Spinal cord (tissue), 10 donors: ENCODE measurements around the gene RSPO1. TPM values are rescaled to one million over a fixed set of nuclear protein-coding genes. Genes with fewer than 3 reads are reported as not detected.

ENCODE experiments used
- DNase-seq, 6 donors: peaks; one replicate each; pipeline versions ENCODE4 v3.0.0 to v3.0.0-alpha.2; 2013 to 2015; ENCODE audit warnings: low spot score in 6 of 6, low read depth in 4 of 6
- H3K27ac ChIP-seq: one replicate; pipeline ENCODE4 v1.5.1; 2013; ENCODE audit warnings: low read depth, low read length, control low read depth
- H3K27me3 ChIP-seq: one replicate; pipeline ENCODE4 v1.6.1; 2013; ENCODE audit warnings: low read length; ENCODE audit not compliant: control insufficient read depth, insufficient read depth
- H3K36me3 ChIP-seq: one replicate; pipeline ENCODE4 v1.6.1; 2013; ENCODE audit warnings: low read length; ENCODE audit not compliant: control insufficient read depth, insufficient read depth
- H3K4me1 ChIP-seq: one replicate; pipeline ENCODE4 v1.6.1; 2013; ENCODE audit warnings: low read length; ENCODE audit not compliant: control insufficient read depth, insufficient read depth
- H3K4me3 ChIP-seq: one replicate; pipeline ENCODE4 v1.5.1; 2013; ENCODE audit warnings: low read depth, low read length, control low read depth
- H3K9me3 ChIP-seq: one replicate; pipeline ENCODE4 v1.6.1; 2013; ENCODE audit warnings: low read length; ENCODE audit not compliant: control insufficient read depth, insufficient read depth
- WGBS: methylation state at CpG from one replicate; pipeline ENCODE4 v1.1.5; 2013; ENCODE audit warnings: missing lambda C conversion rate; ENCODE audit not compliant: insufficient coverage; 5-methylcytosine and 5-hydroxymethylcytosine counted together
- polyA plus RNA-seq, 2 donors: library from polyadenylated mRNA; unstranded; fragments of 120-200 nt; gene quantifications; one replicate each; pipeline ENCODE4 v1.2.1, GENCODE V29; 2013; ENCODE audit not compliant: insufficient read length in 2 of 2
- total RNA-seq, 2 donors: library from RNA; depleted of rRNA in 1 of 2; stranded (reverse); fragments of 120-200 nt in 1 of 2; fragments of >200 nt in 1 of 2; gene quantifications; one replicate each; pipeline versions ENCODE4 v1.2.3 to v1.2.4, GENCODE V29; 2013 to 2014
- donor health status: healthy.

The RSPO1 gene
- total and polyA plus RNA-seq, 4 donors, result 0.06 to 0.29 (median 0.27) TPM; not detected in 1

DNA sequence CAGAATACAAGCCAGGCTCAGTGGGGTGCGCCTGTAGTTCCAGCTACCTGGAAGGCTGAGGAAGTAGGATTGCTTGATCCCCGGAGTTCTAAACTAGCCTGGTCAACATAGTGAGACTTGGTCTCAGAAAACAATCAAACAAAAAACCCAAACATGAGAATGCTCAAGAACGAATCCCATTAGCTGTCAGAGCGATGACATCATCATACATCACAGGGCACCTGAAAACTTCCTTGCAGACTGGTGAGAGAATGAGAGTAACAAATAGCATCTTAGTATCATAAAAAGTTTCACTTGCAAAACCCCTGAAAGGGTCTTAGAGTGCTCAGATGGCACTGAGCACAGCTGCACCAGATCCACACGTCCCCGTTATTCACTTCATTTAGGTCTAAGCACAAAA is 36.6 kb upstream of the RSPO1 start:
- WGBS, result 61% methylated on average over 4 of the region's 6 CpGs

DNA sequence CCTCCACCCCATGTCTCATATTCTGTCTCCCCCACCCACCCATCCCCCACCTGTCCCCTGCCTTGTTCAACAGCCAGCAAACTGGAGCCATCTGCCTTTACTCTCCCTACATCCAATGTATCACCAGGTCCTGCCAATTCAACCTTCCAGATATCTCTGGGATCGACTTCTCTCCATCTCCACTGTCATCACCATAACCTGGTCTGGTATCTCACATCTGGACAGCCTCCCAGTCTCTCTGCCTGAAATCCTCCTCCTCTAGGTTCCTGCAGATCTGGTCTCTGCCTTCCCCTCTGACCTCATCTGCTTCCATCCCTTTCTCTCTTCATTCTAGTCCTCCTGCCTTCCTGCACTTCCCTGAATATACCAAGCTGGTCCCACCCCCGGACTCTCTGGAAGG is 35.4 kb upstream of the RSPO1 start:
- no peaks in the 10 kb centered on the region for H3K36me3 ChIP-seq
- 85% methylated on average over 2 of the region's 2 CpGs for WGBS
- peaks cover 11% of the 10 kb centered on the region for H3K4me1 ChIP-seq
- H3K9me3 ChIP-seq, result no peaks in the 10 kb centered on the region
- H3K4me3 ChIP-seq, result no peak overlapping the region
- H3K27ac ChIP-seq, result no peak overlapping the region
- DNase-seq, result no peak
- H3K27me3 ChIP-seq, result peaks cover 8% of the 10 kb centered on the region

More for the DNA sequence above, 36.6 kb upstream of the RSPO1 start:
- Histone ChIP-seq H3K36me3 (no peaks in the 10 kb centered on the region), H3K4me1 (peaks cover 19% of the 10 kb centered on the region), H3K9me3 (no peaks in the 10 kb centered on the region), H3K4me3 (no peak overlapping the region), H3K27me3 (peaks cover 8% of the 10 kb centered on the region), H3K27ac (no peak overlapping the region)
- DNase-seq, result no peak

GRCh38 chr1:37667023-37667671 is 32.5 kb upstream of the RSPO1 start:
- Histone ChIP-seq H3K4me1 (peaks cover 11% of the 10 kb centered on the region), H3K9me3 (no peaks in the 10 kb centered on the region), H3K36me3 (no peaks in the 10 kb centered on the region), H3K27ac (no peak overlapping the region), H3K4me3 (no peak overlapping the region), H3K27me3 (peaks cover 8% of the 10 kb centered on the region)
- DNase-seq, result peak in 1 of 6 donors; percentile 39
- 33% methylated on average over 16 of the region's 17 CpGs for WGBS

GRCh38 chr1:37666241-37666867 is 31.7 kb upstream of the RSPO1 start:
- peaks cover 8% of the 10 kb centered on the region for H3K27me3 ChIP-seq

GRCh38 chr1:37663426-37664000 is 28.8 kb upstream of the RSPO1 start:
- 42% methylated on average over 10 of the region's 14 CpGs for WGBS
- no peak overlapping the region for H3K4me3 ChIP-seq
- H3K27ac ChIP-seq, result no peak overlapping the region
- peaks cover 4% of the 10 kb centered on the region for H3K27me3 ChIP-seq
- no peaks in the 10 kb centered on the region for H3K9me3 ChIP-seq
- no peak for DNase-seq
- no peaks in the 10 kb centered on the region for H3K36me3 ChIP-seq
- peaks cover 11% of the 10 kb centered on the region for H3K4me1 ChIP-seq

More at GRCh38 chr1:37666241-37666867, 31.7 kb upstream of the RSPO1 start:
- peaks cover 11% of the 10 kb centered on the region for H3K4me1 ChIP-seq
- H3K27ac ChIP-seq, result no peak overlapping the region
- WGBS, result 51% methylated on average over 3 of the region's 11 CpGs
- no peak for DNase-seq
- H3K36me3 ChIP-seq, result no peaks in the 10 kb centered on the region
- H3K4me3 ChIP-seq, result no peak overlapping the region
- H3K9me3 ChIP-seq, result no peaks in the 10 kb centered on the region

DNA sequence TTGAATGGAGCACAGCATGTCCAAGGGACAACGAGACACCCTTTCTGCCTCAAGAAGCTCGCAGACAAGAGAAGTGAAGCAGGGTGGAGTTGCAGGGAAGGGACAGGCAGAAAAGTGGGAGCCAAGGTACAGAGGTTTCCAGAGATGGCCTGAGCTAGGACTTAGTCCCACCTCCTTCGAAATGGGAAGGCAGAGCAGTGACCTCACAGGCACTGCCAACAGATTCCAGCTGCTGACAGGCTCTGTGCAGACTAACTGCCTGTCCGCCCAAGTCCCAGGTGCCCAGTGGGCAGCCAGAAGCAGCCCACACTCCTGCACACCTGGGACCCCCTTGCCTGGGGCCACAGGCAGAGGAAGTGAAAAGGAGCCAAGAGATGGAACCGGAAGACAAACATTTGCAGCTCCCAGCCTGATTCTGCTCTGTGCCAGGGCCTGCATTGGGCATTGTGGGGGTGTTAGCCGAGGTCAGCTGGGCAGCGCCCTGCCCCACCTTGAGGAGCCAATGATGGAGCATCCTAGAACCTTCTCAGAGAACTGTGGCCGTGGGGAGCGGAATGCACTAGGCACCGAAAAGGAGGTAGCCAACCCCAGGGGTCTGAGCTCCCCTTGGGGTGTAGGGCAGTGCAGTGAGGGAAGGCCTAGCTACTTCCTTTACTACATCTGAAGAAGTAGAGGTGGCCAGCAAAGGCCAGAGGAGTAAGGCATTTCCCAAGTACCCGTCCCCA is 27.5 kb upstream of the RSPO1 start:
- H3K36me3 ChIP-seq, result no peaks in the 10 kb centered on the region
- DNase-seq, result no peak
- H3K27me3 ChIP-seq, result peaks cover 2% of the 10 kb centered on the region
- 84% methylated on average over 9 of the region's 11 CpGs for WGBS
- H3K9me3 ChIP-seq, result no peaks in the 10 kb centered on the region
- no peak overlapping the region for H3K4me3 ChIP-seq
- H3K27ac ChIP-seq, result no peak overlapping the region
- peaks cover 6% of the 10 kb centered on the region for H3K4me1 ChIP-seq

- Histone ChIP-seq H3K36me3 (no peaks in the 10 kb centered on the region), H3K27me3 (peaks cover 2% of the 10 kb centered on the region), H3K4me1 (no peaks in the 10 kb centered on the region), H3K4me3 (no peak overlapping the region), H3K9me3 (no peaks in the 10 kb centered on the region), H3K27ac (no peak overlapping the region)
- 66% methylated on average over 9 of the region's 9 CpGs for WGBS
- no peak for DNase-seq
Measured at GRCh38 chr1:37661401-37661800, 26.7 kb upstream of the RSPO1 start.

DNA sequence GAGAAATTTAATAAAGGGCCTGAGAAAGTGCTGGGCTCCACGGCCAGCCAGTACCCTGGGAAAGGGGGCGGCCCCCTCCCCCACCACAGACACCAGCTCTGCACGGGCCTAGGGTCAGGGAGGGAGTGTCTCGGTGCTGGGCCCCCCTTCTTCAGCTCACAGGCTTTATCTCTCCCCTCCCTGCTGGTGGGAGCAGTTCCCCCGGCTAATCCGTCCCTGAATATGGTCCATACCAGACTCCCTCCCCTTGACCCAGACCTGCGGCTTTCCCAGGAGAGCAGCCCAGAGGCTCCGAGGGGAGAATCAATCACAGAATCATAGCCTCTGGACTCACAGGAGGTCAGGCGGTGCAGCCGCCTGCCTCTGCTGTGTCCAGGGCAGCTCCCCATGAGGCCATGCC is 26.0 kb upstream of the RSPO1 start:
- no peaks in the 10 kb centered on the region for H3K36me3 ChIP-seq
- no peaks in the 10 kb centered on the region for H3K4me1 ChIP-seq
- H3K27me3 ChIP-seq, result peaks cover 2% of the 10 kb centered on the region
- no peaks in the 10 kb centered on the region for H3K9me3 ChIP-seq
- H3K27ac ChIP-seq, result no peak overlapping the region
- 5% methylated on average over 3 of the region's 10 CpGs for WGBS
- no peak for DNase-seq
- H3K4me3 ChIP-seq, result no peak overlapping the region

- H3K27me3 ChIP-seq, result peaks cover 2% of the 10 kb centered on the region
- DNase-seq, result no peak
Measured at GRCh38 chr1:37658486-37658885, 23.8 kb upstream of the RSPO1 start.

More at GRCh38 chr1:37658486-37658885, 23.8 kb upstream of the RSPO1 start:
- Histone ChIP-seq H3K9me3 (no peaks in the 10 kb centered on the region), H3K27ac (no peak overlapping the region), H3K4me1 (no peaks in the 10 kb centered on the region), H3K36me3 (no peaks in the 10 kb centered on the region), H3K4me3 (no peak overlapping the region)
- 93% methylated on average over 4 of the region's 6 CpGs for WGBS
